Measurements from ENCODE around the gene ADAMTS8. TPM values are rescaled to one million over a fixed set of nuclear protein-coding genes. Genes with fewer than 3 reads are reported as not detected.
A peak's percentile ranks its signal among the peaks of the same experiment; 100 is the strongest.

Gene ADAMTS8
- total and polyA plus RNA-seq, 2 donors (not counting 1 experiment from before 2014, with no cell fraction given) = 15.0 to 18.8 TPM

GRCh38 chr11:130452176-130452575 lies 23.8 kb upstream of the ADAMTS8 start:
- no peaks in the 10 kb centered on the region for H3K27me3 ChIP-seq (ENCODE audit: control insufficient read depth, insufficient read depth, low read length)
- TF ChIP-seq CTCF (conservative IDR thresholded peaks at IDR 0.05 in 1 of 2, IDR thresholded peaks at IDR 0.05 in 1 of 2; ENCODE audit: low read depth in 1 of 2, low read length in 2 of 2) (no peak), EZH2 (IDR thresholded peaks at IDR 0.05; ENCODE audit: low read length, missing control alignments) (no peak)
- peaks cover 7% of the 10 kb centered on the region for H3K36me3 ChIP-seq (ENCODE audit: control insufficient read depth, insufficient read depth, low read length)
- no peak overlapping the region for H3K9ac ChIP-seq (ENCODE audit: insufficient read depth, low read length)
- no peak overlapping the region for H3K27ac ChIP-seq (ENCODE audit: insufficient read depth, low read length)
- peak overlapping the region; percentile 82 for H3K4me2 ChIP-seq (ENCODE audit: extremely low read depth, insufficient read depth, low read length)
- H3K79me2 ChIP-seq (ENCODE audit: control insufficient read depth, insufficient read depth, low read length) = peaks cover 75% of the 10 kb centered on the region
- no peak for DNase-seq (ENCODE audit: low read depth in 2 of 2)
- H3K4me3 ChIP-seq (replicated peaks in 1 of 4; ENCODE audit: control extremely low read depth in 1 of 4, insufficient read depth in 1 of 4, low read depth in 3 of 4, low read length in 4 of 4) = peak overlapping the region; percentile 11 to 93 (median 52)
- no peaks in the 10 kb centered on the region for H4K20me1 ChIP-seq (ENCODE audit: control insufficient read depth, extremely low read depth, insufficient read depth, low read length)
- peaks cover 11% of the 10 kb centered on the region for H3K4me1 ChIP-seq (ENCODE audit: control insufficient read depth, extremely low read depth, insufficient read depth, low read length)
- no peak overlapping the region for H2AFZ ChIP-seq (ENCODE audit: low read length)
- no peaks in the 10 kb centered on the region for H3K9me3 ChIP-seq (ENCODE audit: control insufficient read depth, insufficient read depth, low read depth, low read length)

GRCh38 chr11:130451231-130452019 lies 23.0 kb upstream of the ADAMTS8 start:
- Histone ChIP-seq H3K27ac (ENCODE audit: insufficient read depth, low read length) (no peak overlapping the region), H3K9me3 (ENCODE audit: control insufficient read depth, insufficient read depth, low read depth, low read length) (no peaks in the 10 kb centered on the region), H3K36me3 (ENCODE audit: control insufficient read depth, insufficient read depth, low read length) (peaks cover 5% of the 10 kb centered on the region), H3K4me2 (ENCODE audit: extremely low read depth, insufficient read depth, low read length) (peak overlapping the region; percentile 82), H3K27me3 (ENCODE audit: control insufficient read depth, insufficient read depth, low read length) (no peaks in the 10 kb centered on the region), H3K4me1 (ENCODE audit: control insufficient read depth, extremely low read depth, insufficient read depth, low read length) (peaks cover 10% of the 10 kb centered on the region), H3K79me2 (ENCODE audit: control insufficient read depth, insufficient read depth, low read length) (peaks cover 72% of the 10 kb centered on the region), H3K9ac (ENCODE audit: insufficient read depth, low read length) (no peak overlapping the region), H3K4me3 (replicated peaks in 1 of 4; ENCODE audit: control extremely low read depth in 1 of 4, insufficient read depth in 1 of 4, low read depth in 3 of 4, low read length in 4 of 4) (peak overlapping the region; percentile 81 to 93 (median 89)), H2AFZ (ENCODE audit: low read length) (no peak overlapping the region), H4K20me1 (ENCODE audit: control insufficient read depth, extremely low read depth, insufficient read depth, low read length) (no peaks in the 10 kb centered on the region)
- no peak for TF ChIP-seq CTCF (conservative IDR thresholded peaks at IDR 0.05 in 1 of 2, IDR thresholded peaks at IDR 0.05 in 1 of 2; ENCODE audit: low read depth in 1 of 2, low read length in 2 of 2)
- no peak for TF ChIP-seq EZH2 (IDR thresholded peaks at IDR 0.05; ENCODE audit: low read length, missing control alignments)
- DNase-seq (ENCODE audit: low read depth in 2 of 2) = peak; percentile 73 to 76

DNA sequence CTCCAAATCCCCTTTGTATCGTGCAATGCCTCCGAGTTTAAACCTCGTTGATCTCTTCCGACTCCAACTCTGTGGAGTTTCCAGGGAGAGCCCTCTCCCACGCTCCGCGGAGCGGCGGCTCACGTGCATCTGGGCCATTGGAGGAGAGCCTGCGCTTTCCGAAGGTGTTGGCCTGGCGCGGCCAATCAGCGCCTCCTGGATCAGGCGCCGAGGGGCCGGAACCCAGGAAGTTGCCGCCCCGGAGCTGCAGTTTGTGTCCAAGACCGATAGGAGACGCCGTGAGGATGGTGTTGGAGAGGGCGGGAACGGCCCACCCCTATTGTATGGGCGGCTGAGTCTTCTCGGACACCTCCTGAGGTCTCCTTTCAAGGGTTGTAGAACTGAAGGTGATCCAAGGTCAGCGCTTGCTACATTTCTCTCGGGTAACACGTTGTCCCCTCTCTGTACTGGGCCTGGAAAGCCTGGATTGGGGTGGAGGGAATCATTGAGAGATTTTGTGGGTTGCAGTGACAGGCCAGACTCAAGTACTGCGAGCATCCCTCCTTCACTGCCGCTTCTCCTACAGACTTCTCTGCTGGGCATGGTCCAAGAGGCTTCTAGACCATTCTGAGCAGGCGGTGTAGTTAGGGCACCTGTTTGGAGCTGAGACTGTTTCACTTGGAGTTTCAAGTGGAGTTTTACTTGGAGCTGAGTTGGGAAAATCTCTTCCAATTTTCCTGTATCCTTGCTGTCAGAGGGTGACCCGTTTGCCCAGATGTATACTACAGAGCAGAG lies 21.8 kb upstream of the ADAMTS8 start:
- peaks cover 59% of the 10 kb centered on the region for H3K79me2 ChIP-seq (ENCODE audit: control insufficient read depth, insufficient read depth, low read length)
- H3K4me2 ChIP-seq (ENCODE audit: extremely low read depth, insufficient read depth, low read length) = peak overlapping the region; percentile 84
- DNase-seq (ENCODE audit: low read depth in 2 of 2) = peak; percentile 86 to 94
- peaks cover 6% of the 10 kb centered on the region for H3K4me1 ChIP-seq (ENCODE audit: control insufficient read depth, extremely low read depth, insufficient read depth, low read length)
- H3K36me3 ChIP-seq (ENCODE audit: control insufficient read depth, insufficient read depth, low read length) = peaks cover 2% of the 10 kb centered on the region
- no peak overlapping the region for H3K9ac ChIP-seq (ENCODE audit: insufficient read depth, low read length)
- H3K27me3 ChIP-seq (ENCODE audit: control insufficient read depth, insufficient read depth, low read length) = no peaks in the 10 kb centered on the region
- H3K4me3 ChIP-seq (replicated peaks in 1 of 4; ENCODE audit: control extremely low read depth in 1 of 4, insufficient read depth in 1 of 4, low read depth in 3 of 4, low read length in 4 of 4) = peak overlapping the region; percentile 81 to 93 (median 89)
- no peak overlapping the region for H2AFZ ChIP-seq (ENCODE audit: low read length)
- H3K27ac ChIP-seq (ENCODE audit: insufficient read depth, low read length) = peak overlapping the region; percentile 65
- no peaks in the 10 kb centered on the region for H3K9me3 ChIP-seq (ENCODE audit: control insufficient read depth, insufficient read depth, low read depth, low read length)
- TF ChIP-seq EZH2 (IDR thresholded peaks at IDR 0.05; ENCODE audit: low read length, missing control alignments) (no peak), CTCF (conservative IDR thresholded peaks at IDR 0.05 in 1 of 2, IDR thresholded peaks at IDR 0.05 in 1 of 2; ENCODE audit: low read depth in 1 of 2, low read length in 2 of 2) (peak; percentile 69 to 86)
- no peaks in the 10 kb centered on the region for H4K20me1 ChIP-seq (ENCODE audit: control insufficient read depth, extremely low read depth, insufficient read depth, low read length)
